Medulla oblongata (tissue), 1 donor: Measurements from ENCODE around the gene CAPZA2.
"Not testable (repeated sequence)": the region's sequence is repeated elsewhere in the genome, so short reads cannot be mapped to it uniquely, and the experiment has no call there.

Experiments
- DNase-seq: peaks from one replicate; pipeline ENCODE4 v3.0.0-alpha.2; 2015; ENCODE audit errors: extremely low spot score

CAPZA2 gene

GRCh38 chr7:116920359-116920758, 58.0 kb downstream of the CAPZA2 start:
- no peak for DNase-seq

GRCh38 chr7:116922545-116922944, 60.2 kb downstream of the CAPZA2 start:
- no peak for DNase-seq

- no peak for DNase-seq
Observed at GRCh38 chr7:116924741-116925140, 62.4 kb downstream of the CAPZA2 start.

DNA sequence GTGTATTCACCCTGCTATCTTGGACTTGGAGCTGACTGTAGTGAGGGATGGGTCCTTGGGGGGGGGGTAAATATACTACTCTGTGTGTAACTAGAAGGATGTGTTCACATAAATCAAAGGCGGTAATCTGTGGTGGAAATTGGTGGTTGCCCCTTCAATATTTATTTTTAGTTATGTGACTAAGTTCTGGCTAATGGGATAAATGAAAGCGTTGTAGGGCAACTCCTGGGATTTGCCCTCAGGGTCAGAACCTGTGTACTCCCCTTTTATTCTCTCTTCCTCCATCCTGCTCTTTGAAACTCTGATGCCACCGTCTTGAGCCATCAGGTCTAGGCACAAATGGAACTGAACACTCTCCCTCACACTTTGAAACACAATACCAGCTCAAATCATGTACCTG, 66.6 kb downstream of the CAPZA2 start:
- no peak for DNase-seq

- peak; percentile 90 for DNase-seq
Observed at GRCh38 chr7:116929914-116930913, 67.8 kb downstream of the CAPZA2 start.

DNA sequence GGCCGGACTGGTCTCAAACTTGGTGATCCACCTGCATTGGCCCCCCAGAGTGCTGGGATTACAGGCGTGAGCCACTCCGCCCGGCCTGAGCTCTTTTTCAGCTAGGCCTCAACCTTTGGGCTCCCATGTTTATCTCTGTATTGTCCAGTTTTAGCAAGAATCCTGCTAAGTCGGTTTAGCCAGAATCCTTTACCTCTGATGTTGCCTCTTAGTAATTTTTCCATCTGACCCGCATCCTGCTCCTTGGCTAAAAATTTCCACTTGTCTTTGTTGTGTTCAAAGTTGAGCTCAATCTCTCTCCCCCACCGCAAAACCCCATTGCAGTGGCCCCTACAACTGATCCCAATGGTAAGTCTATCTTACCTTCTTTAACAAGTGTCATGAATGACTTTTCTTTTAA, 70.2 kb downstream of the CAPZA2 start:
- no peak for DNase-seq

GRCh38 chr7:116933465-116933864, 71.1 kb downstream of the CAPZA2 start:
- no peak for DNase-seq

GRCh38 chr7:116934580-116934979, 72.2 kb downstream of the CAPZA2 start:
- no peak for DNase-seq

DNA sequence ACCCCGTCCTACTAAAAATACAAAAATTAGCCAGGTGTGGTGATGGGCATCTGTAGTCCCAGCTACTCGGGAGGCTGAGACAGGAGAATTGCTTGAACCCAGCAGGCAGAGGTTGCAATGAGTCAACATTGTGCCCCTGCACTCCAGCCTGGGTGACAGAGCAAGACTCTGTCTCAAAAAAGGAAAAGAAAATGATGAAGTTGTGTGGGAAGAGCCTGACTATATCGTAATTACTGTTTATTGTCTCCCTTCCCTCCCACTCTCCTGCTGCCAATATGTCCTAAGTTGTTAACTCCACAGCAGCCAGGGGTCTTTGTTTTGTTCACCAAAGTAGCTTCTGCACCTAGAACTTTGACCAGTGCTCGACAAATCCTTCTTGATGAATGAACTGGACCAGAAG, 74.5 kb downstream of the CAPZA2 start:
- not testable (repeated sequence) for DNase-seq

GRCh38 chr7:116938678-116939077, 76.3 kb downstream of the CAPZA2 start:
- DNase-seq, result no peak

DNA sequence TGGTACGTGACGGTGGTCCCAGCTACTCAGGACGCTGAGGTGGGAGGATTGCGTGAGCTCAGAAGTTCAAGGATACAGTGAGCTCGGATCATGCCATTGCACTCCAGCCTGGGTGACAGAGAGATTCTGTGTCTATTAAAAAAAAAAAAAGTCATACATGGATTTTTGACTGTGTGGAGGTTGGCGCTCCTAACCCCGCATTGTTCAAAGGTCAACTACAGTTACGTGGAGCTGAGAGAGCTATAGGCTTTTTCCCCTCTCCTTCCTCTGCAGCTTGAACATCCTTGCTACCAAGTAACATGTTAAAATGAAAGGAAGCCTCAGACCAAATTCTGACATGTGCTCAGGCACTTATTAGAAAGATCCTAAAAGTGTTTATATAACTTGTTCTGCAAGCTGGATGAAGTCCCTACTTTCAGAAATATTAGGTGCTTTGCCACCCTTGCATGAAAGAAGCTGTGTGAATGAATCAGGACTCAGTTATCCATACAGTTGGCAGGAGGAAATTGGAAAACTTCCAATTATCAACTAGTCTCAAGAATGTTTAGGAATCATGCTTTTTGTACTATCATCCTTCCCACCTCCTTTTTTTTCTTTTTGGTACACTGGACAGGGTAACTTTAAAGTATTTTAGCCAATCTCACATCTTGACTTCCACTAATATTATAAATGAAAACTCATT, 78.4 kb downstream of the CAPZA2 start:
- DNase-seq, result no peak

- DNase-seq, result no peak
Observed at GRCh38 chr7:116942504-116942903, 80.1 kb downstream of the CAPZA2 start.

DNA sequence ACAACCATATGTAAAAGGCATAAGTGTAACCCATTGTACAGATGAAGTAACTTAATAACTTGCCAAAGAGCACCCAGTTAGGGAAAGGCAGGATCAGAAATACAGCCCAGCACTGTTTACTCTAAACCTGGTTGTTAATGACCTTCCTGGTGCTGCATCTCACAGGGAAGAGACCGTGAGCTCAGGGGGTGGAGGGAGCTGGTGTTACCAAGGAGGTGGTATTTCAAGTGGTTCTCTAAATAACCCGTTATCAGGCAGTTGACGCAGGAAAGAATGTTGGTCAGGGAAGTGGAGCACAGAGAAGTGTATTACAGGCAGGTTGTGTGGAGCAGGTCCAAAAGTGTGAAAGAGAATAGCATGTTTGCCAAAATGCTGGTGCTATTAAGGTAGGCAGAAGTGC, 86.5 kb downstream of the CAPZA2 start:
- no peak for DNase-seq

- no peak for DNase-seq
Observed at GRCh38 chr7:116949941-116950801, 87.8 kb downstream of the CAPZA2 start.

- no peak for DNase-seq
Observed at GRCh38 chr7:116950889-116951351, 88.5 kb downstream of the CAPZA2 start.

GRCh38 chr7:116951366-116952292, 89.2 kb downstream of the CAPZA2 start:
- no peak for DNase-seq

- DNase-seq, result peak; percentile 48
Observed at GRCh38 chr7:116952635-116953371, 90.4 kb downstream of the CAPZA2 start.

GRCh38 chr7:116953372-116953905, 91.1 kb downstream of the CAPZA2 start, which contains the start of gene ST7:
Gene ST7, plus strand, starts transcription at chr7:116953501. Its CDS starts 40 bp downstream, at chr7:116953541.
- peak; percentile 71 for DNase-seq
